Spleen (tissue), 11 donors: ENCODE measurements around the gene COL8A2. TPM values are rescaled to one million over a fixed set of nuclear protein-coding genes. Genes with fewer than 3 reads are reported as not detected.

ENCODE experiments used
- DNase-seq: peaks from one replicate; pipeline ENCODE4 v3.0.0-alpha.2; 2020
- H3K27ac ChIP-seq, 8 donors: fragments of 200-600 bp; sonication (generic) in 7 of 8; 1 replicate in 4 of 8; 2 replicates in 4 of 8; pipeline versions ENCODE4 v1.5.0 to v1.8.0; 2016 to 2021; ENCODE audit warnings: inconsistent platforms in 4 of 8, mild to moderate bottlenecking in 4 of 8, moderate library complexity in 1 of 8
- H3K27me3 ChIP-seq, 7 donors: fragments of 200-600 bp; sonication (generic) in 6 of 7; replicated peaks in 1 of 7; 1 replicate in 4 of 7; 2 replicates in 3 of 7; pipeline versions ENCODE4 v1.5.0 to v1.8.0; 2016 to 2021; ENCODE audit warnings: inconsistent platforms in 3 of 7, mild to moderate bottlenecking in 1 of 7
- H3K36me3 ChIP-seq, 6 donors: fragments of 200-600 bp; sonication (generic) in 5 of 6; 1 replicate in 4 of 6; 2 replicates in 2 of 6; pipeline versions ENCODE4 v1.5.0 to v1.8.0; 2016 to 2021; ENCODE audit warnings: inconsistent platforms in 2 of 6
- H3K4me1 ChIP-seq, 6 donors: fragments of 200-600 bp; sonication (generic) in 5 of 6; 1 replicate in 3 of 6; 2 replicates in 3 of 6; pipeline versions ENCODE4 v1.5.0 to v1.8.0; 2016 to 2021; ENCODE audit warnings: inconsistent platforms in 3 of 6
- H3K4me3 ChIP-seq, 8 donors: fragments of 200-600 bp; sonication (generic) in 7 of 8; 1 replicate in 4 of 8; 2 replicates in 4 of 8; pipeline versions ENCODE4 v1.5.0 to v1.8.0; 2016 to 2021; ENCODE audit warnings: inconsistent platforms in 4 of 8, mild to moderate bottlenecking in 4 of 8, moderate library complexity in 2 of 8
- H3K9me3 ChIP-seq, 8 donors: fragments of 200-600 bp; sonication (generic) in 7 of 8; 1 replicate in 4 of 8; 2 replicates in 4 of 8; pipeline versions ENCODE4 v1.5.0 to v1.8.0; 2016 to 2021; ENCODE audit warnings: inconsistent platforms in 4 of 8
- CTCF ChIP-seq, 11 experiments: fragments of 200-600 bp in 7 of 11; fragments of 450-650 bp in 4 of 11; sonication (generic) in 4 of 11; IDR thresholded peaks in 8 of 11; conservative IDR thresholded peaks in 3 of 11; 1 replicate in 7 of 11; 2 replicates in 4 of 11; pipeline versions ENCODE4 v1.4.0 to v1.8.0; 2016 to 2021; ENCODE audit warnings: antibody characterized with exemption in 11 of 11, inconsistent platforms in 4 of 11, mild to moderate bottlenecking in 1 of 11
- POLR2A ChIP-seq, 3 donors: fragments of 450-650 bp; IDR thresholded peaks; one replicate each; pipeline ENCODE4 v1.5.1; 2017; ENCODE audit warnings: antibody characterized with exemption in 3 of 3, mild to moderate bottlenecking in 1 of 3
- POLR2AphosphoS5 ChIP-seq, 3 donors: sonication (generic); formaldehyde crosslinking; IDR thresholded peaks; one replicate each; pipeline ENCODE4 v1.5.1; 2017; ENCODE audit warnings: antibody characterized with exemption in 3 of 3
- WGBS, 5 donors: extraction: QIAGEN DNeasy Blood & Tissue Kit in 3 of 5; methylation state at CpG; one replicate each; pipeline versions ENCODE4 v1.1.5 to v1.1.7; 2013 to 2018; 5-methylcytosine and 5-hydroxymethylcytosine counted together
- intact Hi-C: fragments of 100-400 bp; cut with DNase I; formaldehyde crosslinking; loops from one replicate; pipeline ENCODE4 v1.15.0; 2023; ENCODE audit warnings: low total_unique reads
- polyA plus RNA-seq, 3 donors: library from polyadenylated mRNA; stranded (reverse); fragments of 200-250 nt; gene quantifications; one replicate each; pipeline ENCODE4 v1.2.1, GENCODE V29; 2013
- total RNA-seq, 7 donors: library from RNA; depleted of rRNA in 3 of 7; stranded (reverse); fragments of >200 nt in 3 of 7; fragmentation: NEBNext Ultra II Directional in 4 of 7; extraction: Animal tissue kit (Norgen Biotek cat#: 25700) in 4 of 7; gene quantifications; one replicate each; pipeline versions ENCODE4 v1.1.0 to v1.2.1, GENCODE V29; 2016 to 2021
- donor health status: healthy with polysubstance abuse.
- donor health status: DM: no; HTN: no; CAD: no; lungs with moderate emphysema.
- donor health status: DM: no; HTN: no; CAD: no.
- donor health status: Bipolar disorder and iron deficiency.
- donor health status: healthy.
- donor health status: DM: no; HTN: no; CAD: no.
- donor health status: DM: yes; HTN: yes; CAD: no.

COL8A2 gene
- total and polyA plus RNA-seq, 10 donors: 2.1 to 32.0 (median 9.9) TPM

DNA sequence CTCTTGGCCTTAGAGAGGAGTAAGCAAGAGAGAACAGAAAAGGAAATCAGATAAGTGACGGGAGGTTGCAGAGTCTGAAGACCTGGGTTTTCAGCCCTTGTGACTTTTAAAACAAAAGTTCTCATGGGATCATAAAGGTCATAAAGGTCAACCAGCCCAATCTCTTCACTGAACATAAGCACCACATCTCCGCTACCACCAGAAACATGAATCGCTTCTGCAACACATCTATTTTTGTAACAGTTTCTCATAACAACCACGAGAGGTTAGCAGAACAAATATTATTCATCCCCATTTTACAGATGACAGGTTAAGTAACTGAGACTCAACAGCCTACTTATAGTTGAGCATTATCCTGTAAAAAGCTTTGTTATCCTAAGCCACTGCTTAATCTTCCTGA, 18.4 kb upstream of the COL8A2 start:
- WGBS, 5 donors: 70 to 80% (median 75%) methylated on average over 4 of the region's 4 CpGs

GRCh38 chr1:36142121-36142520, 17.1 kb upstream of the COL8A2 start:
- Histone ChIP-seq H3K4me3 (no peak overlapping the region), H3K27me3 (no peaks in the 10 kb centered on the region), H3K9me3 (no peaks in the 10 kb centered on the region), H3K4me1 (peaks cover 8 to 65% (median 35%) of the 10 kb centered on the region in 6 donors), H3K27ac (peak overlapping the region in 4 of 8 donors; percentile 21 to 62 (median 39)), H3K36me3 (peaks cover 0 to 53% (median 25%) of the 10 kb centered on the region in 6 donors)
- TF ChIP-seq POLR2A (IDR thresholded peaks at IDR 0.05): no peak
- no peak for TF ChIP-seq CTCF (IDR thresholded peaks at IDR 0.05 in 8 of 11, conservative IDR thresholded peaks at IDR 0.05 in 3 of 11)
- no peak for TF ChIP-seq POLR2AphosphoS5 (IDR thresholded peaks at IDR 0.05)
- intact Hi-C loops: no loop called here
- WGBS, 5 donors: 8 to 20% (median 16%) methylated on average over 1 of the region's 1 CpG
- no peak for DNase-seq

More for the DNA sequence above, 18.4 kb upstream of the COL8A2 start:
- no peak for DNase-seq
- no peaks in the 10 kb centered on the region for H3K9me3 ChIP-seq
- H3K4me3 ChIP-seq: no peak overlapping the region
- peaks cover 17 to 78% (median 48%) of the 10 kb centered on the region in 6 donors for H3K4me1 ChIP-seq
- H3K27ac ChIP-seq: no peak overlapping the region
- intact Hi-C loops: no loop called here
- TF ChIP-seq POLR2A (IDR thresholded peaks at IDR 0.05) (no peak), POLR2AphosphoS5 (IDR thresholded peaks at IDR 0.05) (no peak), CTCF (IDR thresholded peaks at IDR 0.05 in 8 of 11, conservative IDR thresholded peaks at IDR 0.05 in 3 of 11) (no peak)
- H3K36me3 ChIP-seq: peaks cover 0 to 40% (median 12%) of the 10 kb centered on the region in 6 donors
- H3K27me3 ChIP-seq: no peaks in the 10 kb centered on the region

GRCh38 chr1:36139521-36139920, 14.5 kb upstream of the COL8A2 start:
- WGBS, 5 donors: 70 to 92% (median 85%) methylated on average over 5 of the region's 5 CpGs
- no peaks in the 10 kb centered on the region for H3K27me3 ChIP-seq
- intact Hi-C loops: loop anchor here (5.0 kb wide), 1 partner anchor 37 kb away; no protein-coding TSS in a partner anchor
- no peaks in the 10 kb centered on the region for H3K9me3 ChIP-seq
- TF ChIP-seq CTCF (IDR thresholded peaks at IDR 0.05 in 8 of 11, conservative IDR thresholded peaks at IDR 0.05 in 3 of 11) (no peak), POLR2A (IDR thresholded peaks at IDR 0.05) (no peak), POLR2AphosphoS5 (IDR thresholded peaks at IDR 0.05) (no peak)
- H3K4me1 ChIP-seq: peaks cover 14 to 68% (median 40%) of the 10 kb centered on the region in 6 donors
- H3K4me3 ChIP-seq: no peak overlapping the region
- DNase-seq: no peak
- peaks cover 0 to 53% (median 32%) of the 10 kb centered on the region in 6 donors for H3K36me3 ChIP-seq
- H3K27ac ChIP-seq: peak overlapping the region in 2 of 8 donors; percentile 8 to 29

DNA sequence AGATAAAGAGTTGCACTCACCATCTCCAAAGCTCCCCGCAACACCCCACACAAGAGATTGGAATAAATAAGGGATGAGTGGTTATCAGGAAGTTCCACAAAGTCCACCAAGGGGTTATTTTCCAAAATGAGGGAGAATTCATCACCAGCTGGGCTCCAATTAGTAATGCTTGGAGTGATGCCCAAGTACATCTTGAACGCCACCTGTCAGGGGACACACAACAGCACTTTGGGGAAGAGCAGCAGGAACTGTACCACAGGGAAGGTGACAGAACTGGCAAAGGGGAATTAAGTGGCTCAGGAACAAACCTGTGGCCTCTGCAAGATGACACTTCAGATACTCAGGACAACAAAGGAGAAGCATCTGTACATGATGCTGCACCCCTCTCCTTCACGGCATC, 12.8 kb upstream of the COL8A2 start:
- TF ChIP-seq CTCF (IDR thresholded peaks at IDR 0.05 in 8 of 11, conservative IDR thresholded peaks at IDR 0.05 in 3 of 11): no peak
- no peak for TF ChIP-seq POLR2AphosphoS5 (IDR thresholded peaks at IDR 0.05)
- TF ChIP-seq POLR2A (IDR thresholded peaks at IDR 0.05): no peak
- DNase-seq: no peak
- Histone ChIP-seq H3K27me3 (no peaks in the 10 kb centered on the region), H3K36me3 (peaks cover 0 to 53% (median 32%) of the 10 kb centered on the region in 6 donors), H3K4me3 (no peak overlapping the region), H3K9me3 (no peaks in the 10 kb centered on the region), H3K4me1 (peaks cover 16 to 64% (median 43%) of the 10 kb centered on the region in 6 donors), H3K27ac (peak overlapping the region in 1 of 8 donors; percentile 58)
- WGBS, 5 donors: 90 to 96% (median 93%) methylated on average over 3 of the region's 3 CpGs
- intact Hi-C loops: loop anchor here (5.0 kb wide), 1 partner anchor 35 kb away; no protein-coding TSS in a partner anchor
